PC-3 (cell line): Measurements from ENCODE around the gene MAST3.

ENCODE experiments used
- EZH2phosphoT487 ChIP-seq: fragments of 300-600 bp; sonication (generic); IDR thresholded peaks from 2 replicates; pipeline ENCODE4 v1.6.1; 2018; ENCODE audit warnings: mild to moderate bottlenecking, antibody characterized with exemption, low read length, borderline replicate concordance
- TF ChIP-seq, protein P1 (sequence below): fragments of 300-600 bp; sonication (generic); conservative IDR thresholded peaks from 2 replicates; pipeline ENCODE4 v1.5.1; 2017; ENCODE audit warnings: antibody characterized with exemption, low read depth, mild to moderate bottlenecking, low read length

DNA sequence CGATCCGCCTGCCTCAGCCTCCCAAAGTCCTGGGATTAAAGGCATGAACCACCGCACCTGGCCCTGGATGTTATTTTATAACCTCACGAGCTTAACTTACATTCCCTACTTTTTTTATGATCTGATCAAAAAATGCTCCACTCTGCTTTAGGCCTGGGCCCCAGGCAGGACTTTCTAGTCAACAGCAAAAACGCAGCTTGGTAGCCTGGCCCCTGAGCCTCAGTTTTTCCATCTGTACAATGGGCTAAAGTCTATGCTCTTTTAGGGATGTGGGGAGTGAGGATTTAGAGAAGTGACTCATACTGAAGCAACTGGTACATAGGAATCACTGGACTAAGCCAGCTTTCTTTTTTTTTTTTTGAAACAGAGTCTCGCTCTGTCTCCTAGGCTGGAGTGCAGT, 43.5 kb downstream of the MAST3 start:
- TF ChIP-seq, protein P1, sequence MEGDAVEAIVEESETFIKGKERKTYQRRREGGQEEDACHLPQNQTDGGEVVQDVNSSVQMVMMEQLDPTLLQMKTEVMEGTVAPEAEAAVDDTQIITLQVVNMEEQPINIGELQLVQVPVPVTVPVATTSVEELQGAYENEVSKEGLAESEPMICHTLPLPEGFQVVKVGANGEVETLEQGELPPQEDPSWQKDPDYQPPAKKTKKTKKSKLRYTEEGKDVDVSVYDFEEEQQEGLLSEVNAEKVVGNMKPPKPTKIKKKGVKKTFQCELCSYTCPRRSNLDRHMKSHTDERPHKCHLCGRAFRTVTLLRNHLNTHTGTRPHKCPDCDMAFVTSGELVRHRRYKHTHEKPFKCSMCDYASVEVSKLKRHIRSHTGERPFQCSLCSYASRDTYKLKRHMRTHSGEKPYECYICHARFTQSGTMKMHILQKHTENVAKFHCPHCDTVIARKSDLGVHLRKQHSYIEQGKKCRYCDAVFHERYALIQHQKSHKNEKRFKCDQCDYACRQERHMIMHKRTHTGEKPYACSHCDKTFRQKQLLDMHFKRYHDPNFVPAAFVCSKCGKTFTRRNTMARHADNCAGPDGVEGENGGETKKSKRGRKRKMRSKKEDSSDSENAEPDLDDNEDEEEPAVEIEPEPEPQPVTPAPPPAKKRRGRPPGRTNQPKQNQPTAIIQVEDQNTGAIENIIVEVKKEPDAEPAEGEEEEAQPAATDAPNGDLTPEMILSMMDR: no peak
- no peak for TF ChIP-seq EZH2phosphoT487
